NT2/D1 (cell line): Measurements from ENCODE around the gene PTX3.

Source experiments
- SUZ12 ChIP-seq: IDR thresholded peaks from 2 replicates; pipeline ENCODE4 v1.6.1; 2011; ENCODE audit not compliant: insufficient read length, insufficient read depth; ENCODE audit errors: extremely low read depth
- YY1 ChIP-seq: IDR thresholded peaks from 2 replicates; pipeline ENCODE4 v1.6.1; 2011; ENCODE audit not compliant: insufficient read length, insufficient read depth
- ZNF274 ChIP-seq: IDR thresholded peaks from 2 replicates; pipeline ENCODE4 v1.6.1; 2011; ENCODE audit warnings: mild to moderate bottlenecking, low read depth, low read length

- TF ChIP-seq ZNF274 (no peak), YY1 (no peak), SUZ12 (no peak)
Measured at GRCh38 chr3:157467200-157467599, 30.6 kb downstream of the PTX3 start.
